Measurements from ENCODE around the gene C5orf34. TPM values are rescaled to one million over a fixed set of nuclear protein-coding genes. Genes with fewer than 3 reads are reported as not detected.
"Not testable (repeated sequence)": the region's sequence is repeated elsewhere in the genome, so short reads cannot be mapped to it uniquely, and the experiment has no call there.

C5orf34 gene
- total and polyA plus RNA-seq, 7 donors, result 0.10 to 1.2 (median 0.54) TPM

DNA sequence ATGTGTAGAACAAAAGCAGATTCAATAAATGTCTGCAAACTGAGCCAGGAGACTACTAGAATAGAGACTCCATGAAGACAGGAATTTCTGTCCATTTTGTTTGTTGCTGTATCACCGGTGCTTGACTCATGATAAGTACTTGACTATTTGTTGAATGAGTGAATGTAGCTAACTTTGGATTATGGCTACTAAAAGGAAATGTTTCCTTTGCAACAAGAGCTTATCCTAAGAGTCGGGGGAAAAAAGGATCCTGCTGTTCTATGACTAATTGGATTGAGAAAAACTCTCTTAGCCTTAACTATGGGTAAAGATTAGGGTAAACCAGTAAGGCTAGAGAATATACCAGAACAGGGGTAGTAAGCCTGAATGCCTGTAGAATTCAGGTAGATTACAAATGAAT is 38.4 kb upstream of the C5orf34 start:
- TF ChIP-seq, protein P1, sequence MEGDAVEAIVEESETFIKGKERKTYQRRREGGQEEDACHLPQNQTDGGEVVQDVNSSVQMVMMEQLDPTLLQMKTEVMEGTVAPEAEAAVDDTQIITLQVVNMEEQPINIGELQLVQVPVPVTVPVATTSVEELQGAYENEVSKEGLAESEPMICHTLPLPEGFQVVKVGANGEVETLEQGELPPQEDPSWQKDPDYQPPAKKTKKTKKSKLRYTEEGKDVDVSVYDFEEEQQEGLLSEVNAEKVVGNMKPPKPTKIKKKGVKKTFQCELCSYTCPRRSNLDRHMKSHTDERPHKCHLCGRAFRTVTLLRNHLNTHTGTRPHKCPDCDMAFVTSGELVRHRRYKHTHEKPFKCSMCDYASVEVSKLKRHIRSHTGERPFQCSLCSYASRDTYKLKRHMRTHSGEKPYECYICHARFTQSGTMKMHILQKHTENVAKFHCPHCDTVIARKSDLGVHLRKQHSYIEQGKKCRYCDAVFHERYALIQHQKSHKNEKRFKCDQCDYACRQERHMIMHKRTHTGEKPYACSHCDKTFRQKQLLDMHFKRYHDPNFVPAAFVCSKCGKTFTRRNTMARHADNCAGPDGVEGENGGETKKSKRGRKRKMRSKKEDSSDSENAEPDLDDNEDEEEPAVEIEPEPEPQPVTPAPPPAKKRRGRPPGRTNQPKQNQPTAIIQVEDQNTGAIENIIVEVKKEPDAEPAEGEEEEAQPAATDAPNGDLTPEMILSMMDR (IDR thresholded peaks at IDR 0.05), result no peak
- Histone ChIP-seq H3K4me1 (peaks cover 48% of the 10 kb centered on the region), H3K36me3 (ENCODE audit: insufficient read depth in 1 of 2, low read depth in 1 of 2) (peaks cover 7 to 64% of the 10 kb centered on the region in 2 donors), H3K27ac (peak overlapping the region; percentile 98), H3K9me3 (no peaks in the 10 kb centered on the region), H3K27me3 (ENCODE audit: insufficient read depth in 3 of 3, low read length in 2 of 3) (no peaks in the 10 kb centered on the region), H3K4me3 (peak overlapping the region; percentile 93)
- 24 to 57% (median 36%) methylated on average over 2 of the region's 2 CpGs for WGBS, 3 donors
- ATAC-seq (peak in 2 of 4 donors; percentile 7 to 34), DNase-seq (no peak)
- intact Hi-C loops (cut with DNase I), result no loop called here

DNA sequence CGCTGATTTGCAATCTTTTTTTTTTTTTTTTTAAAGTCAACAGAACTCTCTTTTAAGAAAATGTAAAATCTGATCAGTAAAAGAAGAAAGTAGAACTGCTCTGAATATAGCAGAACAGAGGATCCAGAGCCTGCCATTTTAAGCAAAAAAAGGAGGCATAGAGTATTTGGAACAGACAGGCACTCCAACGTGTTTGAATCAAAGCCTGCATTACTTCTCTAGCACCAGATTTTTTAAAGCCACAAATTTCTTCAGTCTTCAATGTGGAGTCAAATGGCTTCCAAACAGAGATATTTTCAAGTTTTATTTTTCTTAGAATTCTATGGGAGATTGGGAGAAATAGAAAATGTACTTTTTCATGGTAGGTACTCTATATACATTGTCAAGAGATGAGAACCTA is 36.8 kb upstream of the C5orf34 start:
- TF ChIP-seq, protein P1 (IDR thresholded peaks at IDR 0.05), result no peak
- H3K4me3 ChIP-seq, result peak overlapping the region; percentile 8
- no peak for DNase-seq
- H3K27me3 ChIP-seq (ENCODE audit: insufficient read depth in 3 of 3, low read length in 2 of 3), result no peaks in the 10 kb centered on the region
- ATAC-seq, result no peak
- intact Hi-C loops (cut with DNase I), result no loop called here
- H3K27ac ChIP-seq, result no peak overlapping the region
- H3K9me3 ChIP-seq, result no peaks in the 10 kb centered on the region
- peaks cover 11 to 77% of the 10 kb centered on the region in 2 donors for H3K36me3 ChIP-seq (ENCODE audit: insufficient read depth in 1 of 2, low read depth in 1 of 2)
- H3K4me1 ChIP-seq, result peaks cover 50% of the 10 kb centered on the region
- WGBS, 3 donors, result 61 to 68% (median 68%) methylated on average over 2 of the region's 2 CpGs

DNA sequence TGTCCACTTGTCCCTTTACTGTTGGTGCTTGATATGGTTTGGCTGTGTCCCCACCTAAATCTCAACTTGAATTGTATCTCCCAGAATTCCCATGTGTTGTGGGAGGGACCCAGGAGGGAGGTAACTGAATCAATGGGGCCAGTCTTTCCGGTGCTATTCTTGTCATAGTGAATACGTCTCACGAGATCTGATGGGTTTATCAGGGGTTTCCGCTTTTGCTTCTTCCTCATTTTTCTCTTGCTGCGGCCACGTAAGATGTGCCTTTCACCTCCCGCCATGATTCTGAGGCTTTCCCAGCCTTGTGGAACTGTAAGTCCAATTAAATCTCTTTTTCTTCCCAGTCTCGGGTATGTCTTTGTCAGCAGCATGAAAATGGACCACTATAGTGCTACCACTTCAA is 34.3 kb upstream of the C5orf34 start:
- peaks cover 35% of the 10 kb centered on the region for H3K4me1 ChIP-seq
- 93 to 94% (median 94%) methylated on average over 8 of the region's 8 CpGs for WGBS, 3 donors
- H3K9me3 ChIP-seq; H3K27me3 ChIP-seq (ENCODE audit: insufficient read depth in 3 of 3, low read length in 2 of 3); H3K27ac ChIP-seq; DNase-seq; ATAC-seq; H3K4me3 ChIP-seq; intact Hi-C loops (cut with DNase I): not testable (repeated sequence)
- peaks cover 8 to 89% of the 10 kb centered on the region in 2 donors for H3K36me3 ChIP-seq (ENCODE audit: insufficient read depth in 1 of 2, low read depth in 1 of 2)

DNA sequence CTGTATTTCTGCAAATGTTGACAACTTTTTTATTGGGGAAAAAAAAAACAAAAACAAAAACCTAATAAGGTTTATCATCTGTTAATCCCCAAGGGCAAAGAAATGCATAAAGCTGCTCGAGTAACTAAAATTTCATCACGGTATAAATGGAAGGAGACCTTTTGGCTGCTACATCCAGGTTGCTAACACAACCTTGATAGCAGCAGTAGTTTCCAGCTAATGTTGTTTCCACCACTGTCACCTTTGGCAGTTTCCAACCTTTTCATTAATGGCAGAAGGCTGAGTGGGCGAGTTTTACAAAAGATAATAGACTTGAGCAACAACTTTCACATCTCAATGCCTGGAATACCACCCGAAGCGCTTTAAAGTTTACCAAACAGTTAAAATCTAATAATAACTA is 33.4 kb upstream of the C5orf34 start:
- Histone ChIP-seq H3K4me1 (peaks cover 26% of the 10 kb centered on the region), H3K36me3 (ENCODE audit: insufficient read depth in 1 of 2, low read depth in 1 of 2) (peaks cover 8 to 89% of the 10 kb centered on the region in 2 donors), H3K27ac (no peak overlapping the region), H3K9me3 (no peaks in the 10 kb centered on the region), H3K4me3 (no peak overlapping the region), H3K27me3 (ENCODE audit: insufficient read depth in 3 of 3, low read length in 2 of 3) (no peaks in the 10 kb centered on the region)
- intact Hi-C loops (cut with DNase I), result no loop called here
- 57 to 70% (median 59%) methylated on average over 5 of the region's 5 CpGs for WGBS, 3 donors
- ATAC-seq, result no peak
- no peak for DNase-seq
- TF ChIP-seq, protein P1 (IDR thresholded peaks at IDR 0.05), result no peak

DNA sequence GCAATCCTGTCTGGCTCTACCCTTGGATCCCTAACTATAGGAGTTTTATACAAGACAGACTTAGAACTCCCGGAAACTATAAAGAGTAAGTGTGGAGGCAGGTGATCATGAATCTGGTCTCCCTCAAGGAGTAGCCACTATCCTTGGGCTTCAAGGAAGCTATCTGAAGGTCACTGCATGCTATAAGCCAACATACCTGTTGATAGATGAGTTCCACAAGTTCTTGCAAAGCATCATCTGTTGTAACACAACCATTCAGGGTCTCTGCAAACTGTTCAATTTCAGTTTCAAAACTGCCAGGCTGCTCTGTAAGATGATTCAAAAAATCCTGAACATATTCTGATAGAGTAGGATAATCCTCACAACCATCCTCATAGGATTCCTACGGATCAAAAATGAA is 32.6 kb upstream of the C5orf34 start:
- intact Hi-C loops (cut with DNase I), result no loop called here
- no peak overlapping the region for H3K27ac ChIP-seq
- H3K9me3 ChIP-seq, result no peaks in the 10 kb centered on the region
- no peaks in the 10 kb centered on the region for H3K27me3 ChIP-seq (ENCODE audit: insufficient read depth in 3 of 3, low read length in 2 of 3)
- peaks cover 18% of the 10 kb centered on the region for H3K4me1 ChIP-seq
- DNase-seq, result no peak
- TF ChIP-seq, protein P1 (IDR thresholded peaks at IDR 0.05), result no peak
- 88 to 93% (median 93%) methylated on average over 2 of the region's 2 CpGs for WGBS, 3 donors
- no peak for ATAC-seq
- H3K36me3 ChIP-seq (ENCODE audit: insufficient read depth in 1 of 2, low read depth in 1 of 2), result peaks cover 10 to 89% of the 10 kb centered on the region in 2 donors
- no peak overlapping the region for H3K4me3 ChIP-seq

Measured in psoas muscle (tissue), 8 donors.